Hepatocyte (in vitro differentiated cells): Measurements from ENCODE around the gene UGGT1. TPM values are rescaled to one million over a fixed set of nuclear protein-coding genes. Genes with fewer than 3 reads are reported as not detected.

Experiments
- DNase-seq: peaks from one replicate; pipeline ENCODE4 v3.0.0-alpha.2; 2016; ENCODE audit warnings: low spot score
- H2AFZ ChIP-seq: fragments of 200-600 bp; sonication (generic); 2 replicates; pipeline ENCODE4 v1.6.0; 2016; ENCODE audit warnings: antibody characterized with exemption, mild to moderate bottlenecking
- H3K27ac ChIP-seq: fragments of 200-600 bp; sonication (generic); 2 replicates; pipeline ENCODE4 v1.5.1; 2016; ENCODE audit warnings: mild to moderate bottlenecking
- H3K27me3 ChIP-seq: fragments of 200-600 bp; sonication (generic); 2 replicates; pipeline ENCODE4 v1.6.1; 2016
- H3K36me3 ChIP-seq: fragments of 200-600 bp; sonication (generic); replicated peaks from 2 replicates; pipeline ENCODE4 v1.5.1; 2016; ENCODE audit warnings: low read depth; ENCODE audit not compliant: insufficient read depth
- H3K4me1 ChIP-seq: fragments of 200-600 bp; sonication (generic); 2 replicates; pipeline ENCODE4 v1.5.1; 2016; ENCODE audit warnings: mild to moderate bottlenecking, moderate library complexity; ENCODE audit not compliant: insufficient read depth
- H3K4me2 ChIP-seq: fragments of 200-600 bp; sonication (generic); 2 replicates; pipeline ENCODE4 v1.6.0; 2016
- H3K4me3 ChIP-seq: fragments of 200-600 bp; sonication (generic); 2 replicates; pipeline ENCODE4 v1.5.1; 2016; ENCODE audit warnings: mild to moderate bottlenecking
- H3K79me2 ChIP-seq: fragments of 200-600 bp; sonication (generic); 2 replicates; pipeline ENCODE4 v1.6.0; 2017; ENCODE audit warnings: mild to moderate bottlenecking
- H3K9me2 ChIP-seq: fragments of 200-600 bp; sonication (generic); replicated peaks from 2 replicates; pipeline ENCODE4 v1.6.0; 2017; ENCODE audit warnings: mild to moderate bottlenecking; ENCODE audit not compliant: insufficient read depth
- H3K9me3 ChIP-seq: fragments of 200-600 bp; sonication (generic); 2 replicates; pipeline ENCODE4 v1.5.1; 2016; ENCODE audit warnings: low read depth, mild to moderate bottlenecking
- H4K20me1 ChIP-seq: fragments of 200-600 bp; sonication (generic); 2 replicates; pipeline ENCODE4 v1.6.0; 2016; ENCODE audit warnings: mild to moderate bottlenecking; ENCODE audit not compliant: insufficient read depth, poor library complexity, severe bottlenecking
- CTCF ChIP-seq: fragments of 200-600 bp; sonication (generic); IDR thresholded peaks from 2 replicates; pipeline ENCODE4 v1.5.1; 2016; ENCODE audit warnings: antibody characterized with exemption, mild to moderate bottlenecking; ENCODE audit not compliant: poor library complexity
- EZH2 ChIP-seq: fragments of 200-600 bp; sonication (generic); IDR thresholded peaks from 2 replicates; pipeline ENCODE4 v1.6.1; 2016; ENCODE audit warnings: antibody characterized with exemption, mild to moderate bottlenecking, borderline replicate concordance
- EZH2phosphoT487 ChIP-seq: fragments of 200-600 bp; sonication (generic); IDR thresholded peaks from one replicate; pipeline ENCODE4 v1.6.1; 2018; ENCODE audit warnings: antibody characterized with exemption, mild to moderate bottlenecking, low read depth, moderate library complexity; ENCODE audit not compliant: unreplicated experiment, severe bottlenecking
- WGBS: methylation state at CpG from one replicate; pipeline ENCODE4 v1.1.6; 2016; ENCODE audit warnings: low lambda C conversion rate; ENCODE audit errors: missing lambda C conversion rate; 5-methylcytosine and 5-hydroxymethylcytosine counted together
- polyA plus RNA-seq: library from polyadenylated mRNA; unstranded; fragments of >200 nt; fragmentation: Nextera tagmentation; extraction: Ambion mirVana; gene quantifications from 2 replicates; pipeline ENCODE4 v1.2.1, GENCODE V29; 2016
- total RNA-seq: library from RNA; depleted of rRNA; stranded (reverse); fragments of >200 nt; gene quantifications from 2 replicates; pipeline ENCODE4 v1.2.3, GENCODE V29; 2014

The UGGT1 gene
- total and polyA plus RNA-seq, 2 experiments from 2014 or later, result 6.8 to 49.7 TPM

GRCh38 chr2:128043041-128043440 lies 48.0 kb upstream of the UGGT1 start:
- TF ChIP-seq EZH2phosphoT487 (no peak), EZH2 (no peak), CTCF (no peak)
- Histone ChIP-seq H3K27ac (peak overlapping the region; percentile 29), H3K36me3 (no peaks in the 10 kb centered on the region), H3K4me2 (peak overlapping the region; percentile 43), H3K79me2 (no peaks in the 10 kb centered on the region), H4K20me1 (no peaks in the 10 kb centered on the region), H3K9me2 (no peaks in the 10 kb centered on the region), H3K4me3 (no peak overlapping the region), H2AFZ (no peak overlapping the region), H3K27me3 (no peaks in the 10 kb centered on the region), H3K9me3 (no peaks in the 10 kb centered on the region), H3K4me1 (peaks cover 7% of the 10 kb centered on the region)
- DNase-seq, result no peak
- whole genome bisulfite sequencing, result 26% methylated on average over 3 of the region's 3 CpGs

- no peaks in the 10 kb centered on the region for H3K79me2 ChIP-seq
- TF ChIP-seq CTCF (no peak), EZH2 (no peak), EZH2phosphoT487 (no peak)
- H3K36me3 ChIP-seq, result no peaks in the 10 kb centered on the region
- no peak overlapping the region for H3K4me2 ChIP-seq
- H3K4me3 ChIP-seq, result no peak overlapping the region
- no peaks in the 10 kb centered on the region for H3K4me1 ChIP-seq
- no peak overlapping the region for H2AFZ ChIP-seq
- no peak overlapping the region for H3K27ac ChIP-seq
- no peaks in the 10 kb centered on the region for H3K27me3 ChIP-seq
- H3K9me2 ChIP-seq, result no peaks in the 10 kb centered on the region
- WGBS, result 96% methylated on average over 12 of the region's 12 CpGs
- H4K20me1 ChIP-seq, result no peaks in the 10 kb centered on the region
- DNase-seq, result no peak
- no peaks in the 10 kb centered on the region for H3K9me3 ChIP-seq
These were observed 37.7 kb upstream of the UGGT1 start for GRCh38 chr2:128053331-128053730.

GRCh38 chr2:128054104-128054885 lies 36.7 kb upstream of the UGGT1 start:
- 96% methylated on average over 11 of the region's 11 CpGs for WGBS

More at GRCh38 chr2:128054104-128054885, 36.7 kb upstream of the UGGT1 start:
- Histone ChIP-seq H3K4me2 (no peak overlapping the region), H3K9me3 (no peaks in the 10 kb centered on the region), H4K20me1 (no peaks in the 10 kb centered on the region), H3K79me2 (no peaks in the 10 kb centered on the region), H2AFZ (no peak overlapping the region), H3K4me1 (no peaks in the 10 kb centered on the region), H3K27ac (no peak overlapping the region), H3K9me2 (no peaks in the 10 kb centered on the region), H3K36me3 (no peaks in the 10 kb centered on the region), H3K27me3 (no peaks in the 10 kb centered on the region), H3K4me3 (no peak overlapping the region)
- no peak for TF ChIP-seq EZH2phosphoT487
- no peak for TF ChIP-seq CTCF
- TF ChIP-seq EZH2, result no peak
- no peak for DNase-seq
